Erythroblast (primary cell): ENCODE data around the gene PRXL2C.

Experiments used
- GATA1 ChIP-seq: IDR thresholded peaks from 2 replicates; pipeline ENCODE4 v1.6.1; 2011; ENCODE audit warnings: low read depth, mild to moderate bottlenecking, control low read depth, low read length, moderate library complexity
- POLR2A ChIP-seq: IDR thresholded peaks from 2 replicates; pipeline ENCODE4 v1.6.1; 2011; ENCODE audit warnings: mild to moderate bottlenecking, low read length

GRCh38 chr9:96604004-96604319, 51.2 kb downstream of the PRXL2C start:
- TF ChIP-seq POLR2A (no peak), GATA1 (no peak)
